DOHH2 (cell line): ENCODE results near the gene CEP350.

Experiments used
- H3F3A ChIP-seq: fragments of 200-600 bp; sonication (generic), shearing (Covaris generic); 2 replicates; pipeline ENCODE4 v1.6.0; 2016; ENCODE audit warnings: antibody characterized with exemption, mild to moderate bottlenecking; ENCODE audit not compliant: control insufficient read depth, insufficient read depth
- H3K27ac ChIP-seq: fragments of 200-600 bp; sonication (generic); 2 replicates; pipeline ENCODE4 v1.5.1; 2014; ENCODE audit warnings: low read depth, mild to moderate bottlenecking, low read length, moderate library complexity
- H3K27me3 ChIP-seq: fragments of 200-600 bp; sonication (generic); 2 replicates; pipeline ENCODE4 v1.6.1; 2014; ENCODE audit warnings: mild to moderate bottlenecking, low read length, mixed read lengths; ENCODE audit not compliant: control insufficient read depth
- H3K36me3 ChIP-seq: fragments of 200-600 bp; sonication (generic); 2 replicates; pipeline ENCODE4 v1.6.1; 2014; ENCODE audit warnings: mild to moderate bottlenecking, low read length, moderate library complexity, mixed read lengths; ENCODE audit not compliant: control insufficient read depth
- H3K4me1 ChIP-seq: fragments of 200-600 bp; sonication (generic); 2 replicates; pipeline ENCODE4 v1.6.1; 2014; ENCODE audit warnings: mild to moderate bottlenecking, low read length, mixed read lengths; ENCODE audit not compliant: control insufficient read depth
- H3K4me2 ChIP-seq: fragments of 200-600 bp; sonication (generic); 2 replicates; pipeline ENCODE4 v1.6.0; 2014; ENCODE audit warnings: mild to moderate bottlenecking, low read length, moderate library complexity
- H3K4me3 ChIP-seq: fragments of 200-600 bp; sonication (generic); 2 replicates; pipeline ENCODE4 v1.5.1; 2014; ENCODE audit warnings: mild to moderate bottlenecking, low read length, mixed read lengths
- H3K79me2 ChIP-seq: fragments of 200-600 bp; sonication (generic); 2 replicates; pipeline ENCODE4 v1.6.1; 2014; ENCODE audit warnings: mild to moderate bottlenecking, low read length, mixed read lengths; ENCODE audit not compliant: control insufficient read depth
- H3K9me2 ChIP-seq: fragments of 200-600 bp; sonication (generic); replicated peaks from 2 replicates; pipeline ENCODE4 v1.6.1; 2014; ENCODE audit warnings: mild to moderate bottlenecking, low read length, mixed read lengths; ENCODE audit not compliant: control insufficient read depth
- H3K9me3 ChIP-seq: fragments of 200-600 bp; sonication (generic); 2 replicates; pipeline ENCODE4 v1.6.1; 2014; ENCODE audit warnings: antibody characterized with exemption, low read length, mixed read lengths; ENCODE audit not compliant: control insufficient read depth, insufficient read depth
- H4K20me1 ChIP-seq: fragments of 200-600 bp; sonication (generic); 2 replicates; pipeline ENCODE4 v1.6.0; 2014; ENCODE audit warnings: low read depth, mild to moderate bottlenecking, antibody characterized with exemption, low read length, moderate library complexity; ENCODE audit not compliant: control insufficient read depth, insufficient read depth
- EZH2phosphoT487 ChIP-seq: fragments of 200-600 bp; sonication (generic); IDR thresholded peaks from 2 replicates; pipeline ENCODE4 v1.6.1; 2017; ENCODE audit warnings: borderline replicate concordance, mild to moderate bottlenecking, antibody characterized with exemption, low read length, moderate library complexity, mixed read lengths
- TF ChIP-seq, protein P1 (sequence below): fragments of 200-600 bp; sonication (generic); IDR thresholded peaks from one replicate; pipeline ENCODE4 v1.5.1; 2014; ENCODE audit warnings: antibody characterized with exemption, mild to moderate bottlenecking, low read depth, low read length; ENCODE audit not compliant: poor library complexity, severe bottlenecking

The CEP350 gene

DNA sequence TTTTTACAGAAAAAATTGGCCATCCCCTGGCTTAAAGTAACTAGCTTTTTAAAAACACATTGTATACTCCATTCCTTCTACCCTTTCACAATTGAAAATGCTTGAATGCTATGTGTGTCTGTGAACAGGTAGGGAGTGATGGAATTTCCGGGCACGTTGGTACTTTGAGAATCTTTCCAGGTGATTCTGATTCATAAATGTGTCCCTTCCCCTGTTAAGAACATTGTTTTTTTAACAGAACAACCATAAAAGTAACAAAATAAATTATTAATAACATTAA is 142.7 kb downstream of the CEP350 start:
- H3K36me3 ChIP-seq, result peaks cover 85% of the 10 kb centered on the region
- H3K9me2 ChIP-seq, result no peaks in the 10 kb centered on the region
- no peaks in the 10 kb centered on the region for H3K27me3 ChIP-seq
- no peaks in the 10 kb centered on the region for H3K9me3 ChIP-seq
- H3K4me1 ChIP-seq, result no peaks in the 10 kb centered on the region
- H3K4me2 ChIP-seq, result no peak overlapping the region
- no peak overlapping the region for H3K27ac ChIP-seq
- H4K20me1 ChIP-seq, result no peaks in the 10 kb centered on the region
- no peak overlapping the region for H3K4me3 ChIP-seq
- TF ChIP-seq, protein P1, sequence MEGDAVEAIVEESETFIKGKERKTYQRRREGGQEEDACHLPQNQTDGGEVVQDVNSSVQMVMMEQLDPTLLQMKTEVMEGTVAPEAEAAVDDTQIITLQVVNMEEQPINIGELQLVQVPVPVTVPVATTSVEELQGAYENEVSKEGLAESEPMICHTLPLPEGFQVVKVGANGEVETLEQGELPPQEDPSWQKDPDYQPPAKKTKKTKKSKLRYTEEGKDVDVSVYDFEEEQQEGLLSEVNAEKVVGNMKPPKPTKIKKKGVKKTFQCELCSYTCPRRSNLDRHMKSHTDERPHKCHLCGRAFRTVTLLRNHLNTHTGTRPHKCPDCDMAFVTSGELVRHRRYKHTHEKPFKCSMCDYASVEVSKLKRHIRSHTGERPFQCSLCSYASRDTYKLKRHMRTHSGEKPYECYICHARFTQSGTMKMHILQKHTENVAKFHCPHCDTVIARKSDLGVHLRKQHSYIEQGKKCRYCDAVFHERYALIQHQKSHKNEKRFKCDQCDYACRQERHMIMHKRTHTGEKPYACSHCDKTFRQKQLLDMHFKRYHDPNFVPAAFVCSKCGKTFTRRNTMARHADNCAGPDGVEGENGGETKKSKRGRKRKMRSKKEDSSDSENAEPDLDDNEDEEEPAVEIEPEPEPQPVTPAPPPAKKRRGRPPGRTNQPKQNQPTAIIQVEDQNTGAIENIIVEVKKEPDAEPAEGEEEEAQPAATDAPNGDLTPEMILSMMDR, result no peak
- TF ChIP-seq EZH2phosphoT487, result no peak
- no peaks in the 10 kb centered on the region for H3F3A ChIP-seq
- no peaks in the 10 kb centered on the region for H3K79me2 ChIP-seq

DNA sequence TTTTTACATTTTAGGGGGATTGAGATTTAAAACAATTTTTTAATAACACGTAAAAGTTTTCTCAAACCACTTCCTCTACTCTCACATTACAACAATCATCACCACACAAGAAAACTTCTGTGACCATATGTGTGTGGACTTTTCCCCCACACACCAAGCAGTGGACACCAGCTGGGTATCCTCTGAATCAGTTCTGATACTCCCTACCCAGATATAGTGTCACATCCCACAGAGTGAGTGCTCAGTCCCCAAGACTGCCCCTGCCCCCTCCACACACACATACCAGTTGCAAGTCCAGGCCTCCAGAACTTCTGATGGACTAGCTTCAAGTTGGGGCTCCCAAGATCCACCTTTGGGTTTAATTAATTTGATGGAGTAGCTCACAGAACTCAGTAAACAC is 146.8 kb downstream of the CEP350 start:
- H3K9me2 ChIP-seq, result no peaks in the 10 kb centered on the region
- peaks cover 5% of the 10 kb centered on the region for H3K4me1 ChIP-seq
- H3K27ac ChIP-seq, result no peak overlapping the region
- H3K27me3 ChIP-seq, result no peaks in the 10 kb centered on the region
- H3K79me2 ChIP-seq, result no peaks in the 10 kb centered on the region
- no peaks in the 10 kb centered on the region for H4K20me1 ChIP-seq
- no peaks in the 10 kb centered on the region for H3F3A ChIP-seq
- no peak overlapping the region for H3K4me3 ChIP-seq
- H3K4me2 ChIP-seq, result no peak overlapping the region
- TF ChIP-seq, protein P1, result no peak
- TF ChIP-seq EZH2phosphoT487, result no peak
- peaks cover 70% of the 10 kb centered on the region for H3K36me3 ChIP-seq
- no peaks in the 10 kb centered on the region for H3K9me3 ChIP-seq

DNA sequence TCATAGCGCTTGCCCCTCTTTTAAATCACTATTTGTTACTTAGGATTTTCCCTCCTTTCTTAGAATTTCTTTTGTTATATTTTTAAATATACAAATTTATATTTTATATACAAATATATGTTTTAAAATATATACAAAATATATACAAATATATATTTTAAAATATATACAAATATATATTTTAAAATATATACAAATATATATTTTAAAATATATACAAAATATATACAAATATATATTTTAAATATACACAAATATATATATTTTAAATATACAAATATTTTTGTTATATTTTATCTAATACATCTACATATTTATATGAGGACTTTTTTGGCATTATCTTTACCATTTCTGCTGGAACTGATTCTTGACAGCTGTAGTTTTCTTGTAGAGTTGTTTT is 149.2 kb downstream of the CEP350 start:
- H3K4me2 ChIP-seq, result no peak overlapping the region
- no peak overlapping the region for H3K27ac ChIP-seq
- TF ChIP-seq, protein P1, result no peak
- no peak for TF ChIP-seq EZH2phosphoT487
- H3K4me1 ChIP-seq, result peaks cover 5% of the 10 kb centered on the region
- H3F3A ChIP-seq, result no peaks in the 10 kb centered on the region
- no peak overlapping the region for H3K4me3 ChIP-seq
- H3K36me3 ChIP-seq, result peaks cover 55% of the 10 kb centered on the region
- no peaks in the 10 kb centered on the region for H4K20me1 ChIP-seq
- H3K79me2 ChIP-seq, result no peaks in the 10 kb centered on the region
- H3K9me2 ChIP-seq, result no peaks in the 10 kb centered on the region
- no peaks in the 10 kb centered on the region for H3K9me3 ChIP-seq
- no peaks in the 10 kb centered on the region for H3K27me3 ChIP-seq

DNA sequence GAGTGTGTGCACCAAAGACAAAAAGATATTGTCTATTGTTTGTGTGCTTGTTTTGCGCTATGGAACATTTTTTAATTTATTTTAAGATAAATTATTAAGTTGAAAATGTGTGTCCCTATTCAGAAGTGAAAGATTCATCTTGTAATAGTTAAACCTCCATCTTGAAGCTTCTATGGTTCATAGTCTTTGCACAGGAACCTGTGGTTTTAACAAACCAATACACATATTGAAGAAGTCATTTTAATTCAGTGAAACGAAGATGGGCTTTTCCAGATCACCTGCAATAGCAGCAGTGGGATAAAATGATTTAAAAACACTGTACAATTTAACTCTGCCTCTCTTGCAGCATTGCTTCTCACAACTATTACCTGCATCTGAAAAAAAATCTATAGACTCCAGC is 157.5 kb downstream of the CEP350 start:
- Histone ChIP-seq H3K9me2 (no peaks in the 10 kb centered on the region), H3K9me3 (no peaks in the 10 kb centered on the region), H4K20me1 (no peaks in the 10 kb centered on the region), H3K4me3 (no peak overlapping the region), H3F3A (no peaks in the 10 kb centered on the region), H3K27me3 (no peaks in the 10 kb centered on the region), H3K79me2 (no peaks in the 10 kb centered on the region), H3K36me3 (peaks cover 24% of the 10 kb centered on the region), H3K4me2 (no peak overlapping the region), H3K4me1 (no peaks in the 10 kb centered on the region), H3K27ac (no peak overlapping the region)
- no peak for TF ChIP-seq EZH2phosphoT487
- TF ChIP-seq, protein P1, result no peak
